BE2C (cell line): Measurements from ENCODE around the gene CIBAR2.

Experiments used
- DNase-seq: peaks from one replicate; pipeline ENCODE4 v3.0.0-alpha.2; 2020
- H3K27me3 ChIP-seq: fragments of 250-450 bp; sonication (Bioruptor Pico); 2 replicates; pipeline ENCODE4 v1.5.1; 2020; ENCODE audit warnings: mild to moderate bottlenecking
- H3K36me3 ChIP-seq: fragments of 250-450 bp; sonication (Bioruptor Pico); 2 replicates; pipeline ENCODE4 v1.5.1; 2020; ENCODE audit warnings: mild to moderate bottlenecking
- H3K4me1 ChIP-seq: fragments of 250-450 bp; sonication (Bioruptor Pico); 2 replicates; pipeline ENCODE4 v1.5.1; 2020
- H3K4me3 ChIP-seq: 2 replicates; pipeline ENCODE4 v1.5.1; 2011; ENCODE audit warnings: low read depth, low read length
- H3K9me3 ChIP-seq: fragments of 250-450 bp; sonication (Bioruptor Pico); 2 replicates; pipeline ENCODE4 v1.5.1; 2020
- TF ChIP-seq, protein P1 (sequence below): IDR thresholded peaks from 2 replicates; pipeline ENCODE4 v1.5.1; 2012; ENCODE audit warnings: mild to moderate bottlenecking, low read depth, low read length

The CIBAR2 gene

DNA sequence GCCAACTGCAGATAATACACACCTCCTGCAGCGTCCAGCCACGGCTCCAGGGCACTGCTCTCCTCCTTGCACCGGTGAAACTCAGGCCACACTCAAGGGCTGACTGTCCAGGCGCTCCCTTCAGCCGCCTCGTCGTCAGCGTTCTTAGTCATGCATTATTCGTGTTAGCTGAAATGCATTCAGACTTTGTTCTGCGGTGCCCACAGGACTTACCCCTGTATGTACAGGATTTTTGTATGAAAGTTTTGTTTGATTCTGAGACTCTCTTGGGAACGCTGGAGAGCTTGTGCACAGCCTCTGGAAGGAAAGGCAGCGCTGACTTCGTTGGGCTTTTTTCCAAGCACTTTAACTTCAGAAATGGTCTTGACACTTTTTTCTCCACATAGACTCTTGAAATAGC lies 22.1 kb downstream of the CIBAR2 start:
- Histone ChIP-seq H3K27me3 (no peaks in the 10 kb centered on the region), H3K4me1 (peaks cover 10% of the 10 kb centered on the region), H3K9me3 (no peaks in the 10 kb centered on the region), H3K4me3 (no peak overlapping the region), H3K36me3 (no peaks in the 10 kb centered on the region)
- TF ChIP-seq, protein P1, sequence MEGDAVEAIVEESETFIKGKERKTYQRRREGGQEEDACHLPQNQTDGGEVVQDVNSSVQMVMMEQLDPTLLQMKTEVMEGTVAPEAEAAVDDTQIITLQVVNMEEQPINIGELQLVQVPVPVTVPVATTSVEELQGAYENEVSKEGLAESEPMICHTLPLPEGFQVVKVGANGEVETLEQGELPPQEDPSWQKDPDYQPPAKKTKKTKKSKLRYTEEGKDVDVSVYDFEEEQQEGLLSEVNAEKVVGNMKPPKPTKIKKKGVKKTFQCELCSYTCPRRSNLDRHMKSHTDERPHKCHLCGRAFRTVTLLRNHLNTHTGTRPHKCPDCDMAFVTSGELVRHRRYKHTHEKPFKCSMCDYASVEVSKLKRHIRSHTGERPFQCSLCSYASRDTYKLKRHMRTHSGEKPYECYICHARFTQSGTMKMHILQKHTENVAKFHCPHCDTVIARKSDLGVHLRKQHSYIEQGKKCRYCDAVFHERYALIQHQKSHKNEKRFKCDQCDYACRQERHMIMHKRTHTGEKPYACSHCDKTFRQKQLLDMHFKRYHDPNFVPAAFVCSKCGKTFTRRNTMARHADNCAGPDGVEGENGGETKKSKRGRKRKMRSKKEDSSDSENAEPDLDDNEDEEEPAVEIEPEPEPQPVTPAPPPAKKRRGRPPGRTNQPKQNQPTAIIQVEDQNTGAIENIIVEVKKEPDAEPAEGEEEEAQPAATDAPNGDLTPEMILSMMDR: no peak
- DNase-seq: no peak

DNA sequence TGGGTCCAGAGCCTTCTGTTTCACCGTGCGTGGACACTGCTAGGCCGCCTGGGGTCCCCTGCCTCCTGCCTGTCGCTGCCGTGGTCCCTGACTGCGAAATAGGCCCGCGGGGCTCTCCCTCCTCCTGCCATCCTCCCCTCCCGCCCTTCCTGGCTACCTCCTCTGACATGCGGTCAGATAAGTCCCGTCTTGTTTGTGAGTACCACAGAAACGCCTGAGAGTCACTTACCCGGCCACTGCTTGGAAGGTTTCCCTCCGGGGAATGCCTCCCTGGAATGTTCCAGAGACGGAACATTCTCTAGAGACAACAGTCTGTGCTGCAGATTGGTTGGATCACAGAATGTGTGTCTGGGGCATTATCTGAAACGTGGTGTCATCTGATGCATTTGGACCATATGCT lies 22.7 kb downstream of the CIBAR2 start:
- no peak overlapping the region for H3K4me3 ChIP-seq
- TF ChIP-seq, protein P1: no peak

DNA sequence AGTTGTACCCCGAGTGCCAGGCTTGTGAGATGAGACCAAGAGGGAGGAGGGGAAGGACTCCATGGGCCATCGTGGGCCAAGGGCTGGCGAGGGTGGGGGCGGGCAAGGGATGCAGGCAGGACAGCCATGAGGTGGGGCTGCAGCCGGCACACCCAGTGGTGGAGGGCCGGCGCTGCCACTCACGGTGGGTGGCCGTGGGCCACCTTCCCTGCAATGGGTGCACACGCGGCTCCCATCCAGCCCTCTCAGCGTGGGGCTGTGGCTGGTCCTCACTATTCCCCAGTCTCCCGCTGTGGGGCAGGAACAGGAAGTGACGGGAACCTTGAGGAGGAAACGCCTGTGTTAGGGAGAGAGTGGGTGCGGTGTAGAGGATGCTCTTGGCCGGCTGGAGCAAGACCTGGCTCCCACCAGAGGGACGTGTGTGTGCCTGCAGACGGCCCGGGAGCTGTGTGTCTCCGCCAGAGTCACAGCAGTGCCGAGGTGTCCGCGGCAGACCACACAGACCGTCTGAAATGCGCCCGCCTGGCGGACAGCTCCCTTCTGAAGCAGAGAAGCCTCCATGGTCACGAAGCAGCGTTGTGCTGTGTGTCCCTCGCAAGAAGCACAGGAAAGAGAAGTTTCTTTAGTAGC lies 23.6 kb downstream of the CIBAR2 start:
- Histone ChIP-seq H3K9me3 (no peaks in the 10 kb centered on the region), H3K4me1 (peaks cover 10% of the 10 kb centered on the region), H3K4me3 (no peak overlapping the region), H3K27me3 (no peaks in the 10 kb centered on the region), H3K36me3 (no peaks in the 10 kb centered on the region)
- DNase-seq: no peak
- TF ChIP-seq, protein P1: no peak

More for the DNA sequence above, 22.7 kb downstream of the CIBAR2 start:
- Histone ChIP-seq H3K4me1 (peaks cover 10% of the 10 kb centered on the region), H3K9me3 (no peaks in the 10 kb centered on the region), H3K36me3 (no peaks in the 10 kb centered on the region), H3K27me3 (no peaks in the 10 kb centered on the region)
- no peak for DNase-seq

DNA sequence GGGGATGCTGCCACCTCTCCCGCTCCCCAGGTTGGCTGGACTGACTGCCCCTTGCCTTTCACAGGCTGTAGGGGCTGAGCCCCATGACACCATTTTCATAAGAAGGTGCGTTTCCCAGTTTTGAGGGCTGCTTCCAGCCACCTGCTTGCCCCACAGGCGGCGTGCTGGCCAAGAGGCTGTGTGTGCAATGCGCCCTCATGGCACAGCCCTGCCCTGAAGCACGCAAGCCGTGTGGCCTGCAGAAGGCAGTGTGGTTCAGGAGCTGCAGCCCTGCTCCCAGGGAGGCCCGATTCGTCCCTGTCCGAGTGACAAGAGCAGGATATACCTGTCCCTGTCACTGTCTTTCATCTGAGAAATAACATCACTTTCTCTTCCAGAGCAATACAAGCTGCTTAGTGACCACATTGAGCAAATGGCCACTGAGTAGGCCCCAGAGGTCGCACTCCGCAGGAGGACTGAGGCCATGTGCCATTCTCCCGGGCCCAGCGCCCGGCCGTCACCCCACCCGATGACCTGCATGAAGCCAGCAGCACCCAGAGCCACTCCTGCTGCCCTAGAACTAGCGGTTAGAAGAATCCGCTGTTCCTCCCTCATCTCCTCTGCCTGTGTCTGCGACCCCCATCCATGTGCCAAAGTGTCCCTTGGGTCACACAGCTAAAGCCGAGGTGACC lies 24.2 kb downstream of the CIBAR2 start:
- DNase-seq: no peak
- Histone ChIP-seq H3K36me3 (no peaks in the 10 kb centered on the region), H3K4me3 (no peak overlapping the region)

DNA sequence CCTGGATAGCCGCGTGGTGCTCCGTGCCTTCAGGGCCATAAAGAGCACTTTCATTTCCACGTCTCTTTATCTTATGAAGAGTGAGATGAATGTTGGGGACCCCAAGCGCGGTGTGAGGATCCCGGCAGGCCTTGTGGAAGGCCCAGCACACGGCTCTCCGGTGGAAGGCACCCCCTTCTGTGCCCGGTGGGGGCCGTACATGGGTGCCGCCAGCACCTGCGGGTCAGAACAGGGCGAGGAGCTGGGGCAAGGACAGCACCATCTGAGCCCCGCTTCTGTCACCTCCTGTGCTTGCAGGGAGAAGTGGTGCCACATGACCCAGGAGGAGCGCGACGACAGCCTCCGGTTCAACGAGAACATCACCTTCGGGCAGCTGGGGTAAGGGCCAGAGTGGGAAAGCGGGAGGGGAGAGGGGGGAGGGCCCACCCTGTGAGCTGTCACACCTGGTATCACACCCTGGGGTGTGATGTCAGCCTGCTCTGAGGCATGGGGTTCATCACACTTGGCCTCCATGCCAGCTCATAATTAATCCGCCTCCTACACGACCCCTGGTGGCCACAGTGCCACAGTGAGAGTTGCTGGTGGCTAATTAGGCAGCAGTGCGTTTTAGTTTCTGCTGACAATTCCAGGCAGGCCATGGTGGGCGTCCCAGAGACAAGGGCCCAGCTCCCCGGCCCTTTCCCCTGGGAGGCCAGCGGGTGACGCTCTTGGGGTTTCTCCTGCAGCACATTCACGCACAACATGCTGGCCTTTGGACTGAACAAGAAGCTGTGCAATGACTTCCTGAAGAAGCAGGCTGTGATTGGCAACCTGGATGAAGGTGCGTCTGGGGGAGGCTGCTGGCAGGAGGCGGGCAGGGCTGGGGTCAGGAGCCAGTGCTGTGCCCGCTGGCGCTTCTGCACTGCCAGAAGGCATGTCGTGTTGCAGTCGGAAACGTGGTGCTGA lies 25.7 kb downstream of the CIBAR2 start:
- TF ChIP-seq, protein P1: peak; percentile 87
- Histone ChIP-seq H3K36me3 (no peaks in the 10 kb centered on the region), H3K4me1 (peaks cover 10% of the 10 kb centered on the region), H3K27me3 (no peaks in the 10 kb centered on the region), H3K9me3 (no peaks in the 10 kb centered on the region), H3K4me3 (no peak overlapping the region)
- DNase-seq: peak; percentile 82

More for the DNA sequence above, 24.2 kb downstream of the CIBAR2 start:
- Histone ChIP-seq H3K9me3 (no peaks in the 10 kb centered on the region), H3K27me3 (no peaks in the 10 kb centered on the region), H3K4me1 (peaks cover 10% of the 10 kb centered on the region)
- TF ChIP-seq, protein P1: no peak
